Measurements from ENCODE around the gene SLC25A47.
"Not testable (repeated sequence)": the region's sequence is repeated elsewhere in the genome, so short reads cannot be mapped to it uniquely, and the experiment has no call there.

SLC25A47 gene

GRCh38 chr14:100290607-100291304 is 32.4 kb upstream of the SLC25A47 start:
- DNase-seq, result no peak

GRCh38 chr14:100291305-100292075 is 31.6 kb upstream of the SLC25A47 start:
- DNase-seq, result no peak

- no peak for DNase-seq
These were observed 30.8 kb upstream of the SLC25A47 start for GRCh38 chr14:100292301-100292775.

- no peak for DNase-seq
These were observed 30.2 kb upstream of the SLC25A47 start for GRCh38 chr14:100292776-100293461.

- DNase-seq, result no peak
These were observed 29.5 kb upstream of the SLC25A47 start for GRCh38 chr14:100293497-100294212.

- DNase-seq, result no peak
These were observed 28.8 kb upstream of the SLC25A47 start for GRCh38 chr14:100294213-100294962.

GRCh38 chr14:100294963-100295330 is 28.2 kb upstream of the SLC25A47 start:
- no peak for DNase-seq

GRCh38 chr14:100295376-100296105 is 27.6 kb upstream of the SLC25A47 start:
- DNase-seq, result no peak

- no peak for DNase-seq
These were observed 27.0 kb upstream of the SLC25A47 start for GRCh38 chr14:100296106-100296651.

- not testable (repeated sequence) for DNase-seq
These were observed 26.4 kb upstream of the SLC25A47 start for GRCh38 chr14:100296729-100297128.

- peak; percentile 59 to 74 for DNase-seq
These were observed 25.5 kb upstream of the SLC25A47 start for GRCh38 chr14:100297320-100298300.

GRCh38 chr14:100298551-100299237 is 24.4 kb upstream of the SLC25A47 start:
- no peak for DNase-seq

- DNase-seq, result no peak
These were observed 23.9 kb upstream of the SLC25A47 start for GRCh38 chr14:100299238-100299560.

- DNase-seq, result no peak
These were observed 20.5 kb upstream of the SLC25A47 start for GRCh38 chr14:100302616-100303015.

- no peak for DNase-seq
These were observed 20.0 kb upstream of the SLC25A47 start for GRCh38 chr14:100303179-100303578.

GRCh38 chr14:100303925-100304324 is 19.2 kb upstream of the SLC25A47 start:
- DNase-seq, result no peak

GRCh38 chr14:100304825-100305323 is 18.3 kb upstream of the SLC25A47 start:
- DNase-seq, result no peak

- DNase-seq, result no peak
These were observed 17.6 kb upstream of the SLC25A47 start for GRCh38 chr14:100305324-100306100.

All from hippocampal formation (tissue), 2 donors.